22Rv1 (cell line): ENCODE measurements around the gene DCDC2.

Experiments
- ZFX ChIP-seq: fragments of 450-650 bp; IDR thresholded peaks from 2 replicates; pipeline ENCODE4 v1.6.1; 2017; ENCODE audit warnings: antibody characterized with exemption, borderline replicate concordance
- TF ChIP-seq, protein P1 (sequence below): fragments of 450-650 bp; IDR thresholded peaks from 2 replicates; pipeline ENCODE4 v1.5.1; 2017; ENCODE audit warnings: mild to moderate bottlenecking

DNA sequence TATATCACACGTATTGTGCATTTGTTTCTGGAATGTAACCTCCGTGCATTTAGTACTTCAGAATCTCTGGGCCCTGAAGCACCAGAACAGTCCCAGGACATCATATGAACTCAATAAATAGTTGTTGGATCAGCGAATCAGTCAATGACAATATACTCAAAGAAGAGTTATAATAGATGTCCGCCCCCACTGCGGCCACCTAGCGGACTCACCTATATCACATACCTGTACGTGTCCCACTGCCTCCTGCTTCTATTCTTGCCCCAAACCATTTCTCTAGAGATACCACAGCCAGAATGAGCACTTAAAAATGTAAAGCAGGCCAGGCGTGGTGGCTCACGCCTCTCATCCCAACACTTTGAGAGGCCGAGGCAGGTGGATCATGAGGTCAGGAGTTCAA, 73.9 kb downstream of the DCDC2 start:
- TF ChIP-seq, protein P1, sequence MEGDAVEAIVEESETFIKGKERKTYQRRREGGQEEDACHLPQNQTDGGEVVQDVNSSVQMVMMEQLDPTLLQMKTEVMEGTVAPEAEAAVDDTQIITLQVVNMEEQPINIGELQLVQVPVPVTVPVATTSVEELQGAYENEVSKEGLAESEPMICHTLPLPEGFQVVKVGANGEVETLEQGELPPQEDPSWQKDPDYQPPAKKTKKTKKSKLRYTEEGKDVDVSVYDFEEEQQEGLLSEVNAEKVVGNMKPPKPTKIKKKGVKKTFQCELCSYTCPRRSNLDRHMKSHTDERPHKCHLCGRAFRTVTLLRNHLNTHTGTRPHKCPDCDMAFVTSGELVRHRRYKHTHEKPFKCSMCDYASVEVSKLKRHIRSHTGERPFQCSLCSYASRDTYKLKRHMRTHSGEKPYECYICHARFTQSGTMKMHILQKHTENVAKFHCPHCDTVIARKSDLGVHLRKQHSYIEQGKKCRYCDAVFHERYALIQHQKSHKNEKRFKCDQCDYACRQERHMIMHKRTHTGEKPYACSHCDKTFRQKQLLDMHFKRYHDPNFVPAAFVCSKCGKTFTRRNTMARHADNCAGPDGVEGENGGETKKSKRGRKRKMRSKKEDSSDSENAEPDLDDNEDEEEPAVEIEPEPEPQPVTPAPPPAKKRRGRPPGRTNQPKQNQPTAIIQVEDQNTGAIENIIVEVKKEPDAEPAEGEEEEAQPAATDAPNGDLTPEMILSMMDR, result no peak
- TF ChIP-seq ZFX, result no peak
